Stimulated activated CD8-positive, alpha-beta memory T cell treated with anti-CD3 and anti-CD28 coated beads, Interleukin-7, amount 100 ng/mL, for 4 hours (primary cell): ENCODE measurements around the gene COX6B2.

ENCODE experiments used
- DNase-seq, 2 donors: peaks; one replicate each; pipeline ENCODE4 v3.0.0-alpha.2; 2020; ENCODE audit warnings: low read depth in 2 of 2

The COX6B2 gene

GRCh38 chr19:55362174-55362989 lies 7.9 kb upstream of the COX6B2 start:
- DNase-seq: no peak

GRCh38 chr19:55360902-55361301 lies 6.4 kb upstream of the COX6B2 start:
- no peak for DNase-seq

- no peak for DNase-seq
These were observed 4.7 kb upstream of the COX6B2 start for GRCh38 chr19:55358943-55359908.

DNA sequence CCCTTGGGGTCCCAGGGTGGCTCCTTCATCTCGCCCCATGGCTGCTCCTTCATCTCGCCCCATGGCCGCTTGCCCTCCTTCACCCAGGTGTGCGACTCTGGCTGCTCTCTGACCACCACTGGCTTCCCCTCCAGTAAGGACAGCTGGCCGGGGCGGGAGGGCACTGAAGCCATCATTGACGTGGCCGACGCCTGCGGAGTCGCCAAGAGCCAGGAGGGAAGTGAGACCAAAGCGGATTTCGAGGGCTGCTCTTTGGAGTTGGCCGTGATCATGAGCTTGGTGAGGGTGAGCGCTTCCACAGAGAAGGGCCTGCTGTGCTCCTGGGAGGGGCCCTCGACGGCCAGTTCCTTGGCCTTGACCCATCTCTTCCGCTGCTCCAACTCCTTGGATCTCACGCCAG lies 4.0 kb upstream of the COX6B2 start:
- DNase-seq: no peak

DNA sequence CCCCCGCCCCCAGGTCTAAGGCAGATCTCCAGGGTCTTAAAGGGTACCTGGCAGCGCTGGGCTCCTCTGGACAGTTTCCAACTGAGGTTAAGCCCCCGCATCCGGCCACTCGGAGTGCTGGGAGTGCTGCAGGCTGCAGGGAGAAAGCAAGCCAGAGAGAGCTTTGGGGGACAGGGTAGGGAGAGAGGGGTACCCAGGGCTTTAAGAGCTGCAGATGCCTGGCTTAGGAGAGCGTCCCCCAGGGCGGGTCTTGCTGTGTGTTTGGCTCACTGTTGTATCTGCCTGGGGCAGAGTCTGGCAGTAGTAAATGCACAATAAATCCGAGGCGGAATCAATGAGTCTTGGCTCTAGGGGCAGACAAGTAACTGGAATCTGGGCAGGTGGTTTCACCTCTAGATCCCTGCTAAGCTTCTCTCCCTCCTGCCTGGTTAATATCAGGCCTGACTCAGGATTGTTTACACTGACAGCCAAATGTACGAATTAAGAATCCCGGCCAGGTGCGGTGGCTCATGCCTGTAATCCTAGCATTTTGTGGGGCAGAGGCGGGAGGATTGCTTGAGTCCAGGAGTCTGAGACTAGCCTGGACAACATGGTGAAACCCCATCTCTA lies 798 bp upstream of the COX6B2 start:
- no peak for DNase-seq

- peak; percentile 13 to 39 for DNase-seq
These were observed 469 bp downstream of the COX6B2 start for GRCh38 chr19:55353803-55354697.

- no peak for DNase-seq
These were observed 1.1 kb downstream of the COX6B2 start for GRCh38 chr19:55353356-55353802.

DNA sequence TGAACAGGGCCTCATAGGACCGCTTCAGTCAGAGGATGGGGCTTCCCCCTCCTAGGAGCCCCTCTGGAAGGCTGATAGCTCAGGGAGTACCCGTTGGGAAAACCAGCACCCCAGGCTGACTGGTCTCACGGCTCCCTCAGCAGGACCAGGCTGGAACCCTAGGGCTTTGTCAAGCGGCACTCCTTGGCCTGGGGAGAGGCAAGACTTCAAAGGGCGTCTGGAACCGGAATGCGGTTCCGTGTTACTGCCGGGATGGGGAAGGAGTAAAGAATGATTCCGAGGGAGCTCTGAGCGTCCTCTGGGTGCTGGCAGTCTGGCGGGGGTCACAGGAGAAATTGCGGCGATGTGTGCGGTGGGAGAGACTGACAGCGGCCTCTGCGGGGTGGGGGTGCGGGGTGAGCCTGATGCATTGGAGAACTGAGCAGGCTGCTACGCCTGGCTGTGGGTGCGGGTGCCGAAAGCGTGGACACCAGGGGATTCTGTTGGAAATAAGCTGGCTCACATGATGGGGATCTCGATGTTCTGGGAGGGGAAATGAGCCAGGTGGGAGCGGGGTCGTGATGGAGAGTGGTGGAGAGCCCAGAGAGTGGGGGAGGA lies 1.9 kb downstream of the COX6B2 start:
- no peak for DNase-seq

- DNase-seq: no peak
These were observed 2.5 kb downstream of the COX6B2 start for GRCh38 chr19:55352040-55352439.

DNA sequence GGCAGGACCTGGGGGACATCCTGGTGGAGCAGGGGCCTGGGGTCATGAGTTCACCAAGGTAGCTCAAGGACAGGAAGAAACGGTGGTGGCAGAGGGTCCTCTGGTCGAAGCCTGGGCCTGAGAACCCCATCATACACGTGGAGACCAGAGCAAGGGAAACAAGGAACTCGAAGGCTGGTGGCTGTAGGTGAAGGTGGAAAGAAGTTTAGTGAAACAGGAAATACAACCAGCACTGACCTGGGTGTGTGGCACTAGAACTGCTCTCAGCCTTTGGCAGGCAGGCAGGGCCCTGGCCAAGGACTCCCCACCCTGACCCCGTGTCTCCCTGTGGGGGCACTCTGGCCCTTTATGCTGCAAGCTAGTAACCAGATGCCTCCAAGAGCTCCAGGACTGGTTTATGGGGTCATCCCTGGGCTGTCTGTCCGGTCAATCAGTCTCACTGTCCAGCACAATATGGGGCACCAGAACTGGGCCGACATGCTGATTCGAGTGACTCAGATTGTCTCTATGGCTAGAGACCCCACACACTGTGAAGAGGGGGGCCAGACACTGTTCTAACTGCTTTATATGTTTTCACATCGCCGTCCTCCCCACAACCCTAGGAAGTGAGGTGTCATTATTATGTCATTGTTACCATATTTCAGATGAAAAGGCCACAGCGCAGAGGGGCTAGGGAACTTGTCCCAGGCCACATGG lies 3.8 kb downstream of the COX6B2 start:
- no peak for DNase-seq

GRCh38 chr19:55348317-55349034 lies 6.0 kb downstream of the COX6B2 start:
- no peak for DNase-seq

- no peak for DNase-seq
These were observed 7.0 kb downstream of the COX6B2 start for GRCh38 chr19:55347442-55348009.

DNA sequence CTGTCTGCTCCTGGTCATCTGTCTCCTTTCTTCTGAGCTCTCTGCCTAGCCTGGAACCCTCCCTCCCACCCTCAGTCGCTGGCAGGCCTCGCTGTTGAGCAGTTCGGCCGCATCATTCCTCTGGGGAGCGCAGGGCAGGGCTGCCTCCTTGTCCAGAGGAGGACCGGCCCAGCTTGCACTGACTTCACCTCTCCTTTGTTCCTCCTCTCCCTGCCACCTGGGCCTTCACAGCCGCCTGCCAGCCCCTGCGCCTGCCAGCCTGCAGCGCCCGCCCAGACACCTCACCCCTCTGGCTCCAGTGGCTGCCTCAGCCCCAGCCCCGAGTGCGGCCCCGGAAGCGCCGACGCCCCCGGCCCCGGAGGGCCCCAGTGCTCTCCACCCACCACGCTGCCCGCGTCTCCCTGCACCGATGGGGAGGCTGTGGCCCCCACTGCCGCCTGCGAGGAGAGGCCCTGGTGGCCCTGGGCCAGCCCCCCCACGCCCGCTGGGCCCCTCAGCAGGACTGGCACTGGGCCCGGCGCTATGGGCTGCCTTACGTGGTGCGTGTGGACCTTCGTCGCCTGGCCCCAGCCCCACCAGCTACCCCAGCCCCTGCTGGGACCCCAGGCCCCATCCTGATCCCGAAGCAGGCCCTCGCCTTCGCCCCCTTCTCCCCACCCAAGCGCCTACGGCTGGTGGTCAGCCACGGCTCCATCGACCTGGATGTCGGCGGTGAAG lies 7.6 kb downstream of the COX6B2 start:
- no peak for DNase-seq

DNA sequence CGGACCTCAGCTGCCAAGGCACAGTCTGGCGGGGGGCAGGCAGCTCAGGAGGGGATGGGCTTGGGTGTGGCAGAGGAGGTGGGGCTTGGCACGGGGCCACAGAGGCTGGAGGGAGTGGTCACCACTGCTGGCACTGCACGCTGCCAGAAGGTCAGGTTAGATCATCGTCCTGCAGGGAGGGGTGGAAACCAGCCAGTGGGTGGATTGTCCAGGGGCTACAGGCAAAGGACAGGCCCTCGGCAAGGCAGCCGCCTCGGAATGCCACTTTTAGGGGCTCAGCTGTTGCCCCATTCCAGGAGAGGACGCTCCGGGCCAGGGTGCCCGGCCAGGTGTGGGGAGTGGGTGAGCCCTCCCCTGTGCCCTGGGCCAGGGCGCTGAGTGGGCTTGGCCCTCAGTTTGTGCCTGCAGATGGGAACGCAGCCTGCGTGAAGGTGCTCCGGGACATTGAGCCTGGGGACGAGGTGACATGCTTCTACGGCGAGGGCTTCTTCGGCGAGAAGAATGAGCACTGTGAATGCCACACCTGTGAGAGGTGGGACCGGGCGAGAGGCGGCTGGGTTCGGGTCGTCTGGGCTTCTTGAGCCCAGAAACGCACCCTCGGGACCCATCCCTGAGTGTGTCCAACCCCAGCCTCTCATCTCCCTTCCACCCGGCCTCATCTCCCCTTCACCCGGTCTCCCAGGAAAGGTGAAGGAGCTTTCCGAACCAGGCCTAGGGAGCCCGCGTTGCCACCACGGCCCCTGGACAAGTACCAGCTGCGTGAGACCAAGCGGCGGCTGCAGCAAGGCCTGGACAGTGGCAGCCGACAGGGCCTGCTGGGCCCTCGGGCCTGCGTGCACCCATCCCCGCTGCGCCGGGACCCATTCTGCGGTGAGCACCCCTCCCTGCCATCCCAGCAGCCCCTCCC lies 8.4 kb downstream of the COX6B2 start:
- DNase-seq: no peak

GRCh38 chr19:55345101-55345817 lies 9.3 kb downstream of the COX6B2 start:
- no peak for DNase-seq

GRCh38 chr19:55344444-55344843 lies 10.1 kb downstream of the COX6B2 start:
- no peak for DNase-seq
